ENCODE results near the gene PAM.
A peak's percentile ranks its signal among the peaks of the same experiment; 100 is the strongest.
"Not testable (repeated sequence)": the region's sequence is repeated elsewhere in the genome, so short reads cannot be mapped to it uniquely, and the experiment has no call there.

Gene PAM

DNA sequence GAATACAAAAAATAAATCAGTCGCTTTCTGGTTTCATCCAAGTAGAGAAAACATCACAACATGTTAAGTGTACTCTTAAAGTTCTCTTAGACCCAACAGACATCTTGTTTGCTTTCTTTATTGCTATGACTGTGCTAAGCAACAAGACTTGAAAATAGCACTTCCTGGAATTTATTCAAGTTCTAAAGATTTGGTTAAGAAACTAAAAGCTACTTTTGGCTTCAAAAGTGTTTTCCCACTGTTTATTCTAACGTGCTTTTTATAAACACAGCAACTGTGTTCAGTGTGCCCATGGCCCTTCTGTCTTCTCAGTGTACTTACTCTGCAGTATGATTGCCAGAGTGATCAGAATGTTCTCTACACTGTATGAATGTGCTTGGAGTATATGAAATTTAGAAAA lies 255.1 kb downstream of the PAM start:
- DNase-seq, result no peak

- DNase-seq, result peak; percentile 8 to 15
Observed at GRCh38 chr5:103013933-103014552, 258.9 kb downstream of the PAM start.

- DNase-seq, result no peak
Observed at GRCh38 chr5:103014983-103015382, 259.9 kb downstream of the PAM start.

DNA sequence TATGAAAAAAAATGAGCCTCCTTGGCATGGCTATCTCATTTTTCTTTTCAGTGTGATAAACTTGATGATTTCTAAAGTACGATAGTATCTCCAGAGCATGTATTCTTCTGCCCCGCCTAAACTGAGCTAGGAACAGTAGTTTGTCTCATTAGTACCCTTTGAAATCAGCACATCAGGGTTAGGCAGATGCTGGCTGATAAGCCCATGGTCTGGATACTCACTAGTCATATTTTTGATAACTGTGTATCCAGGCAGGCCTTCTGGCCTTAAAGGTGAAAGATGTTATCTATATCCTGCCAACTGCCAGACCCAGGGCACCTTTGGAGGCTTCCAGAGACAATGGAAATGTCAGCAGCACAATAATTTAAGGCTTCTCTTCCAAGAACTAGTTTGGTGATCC lies 261.1 kb downstream of the PAM start:
- no peak for DNase-seq

DNA sequence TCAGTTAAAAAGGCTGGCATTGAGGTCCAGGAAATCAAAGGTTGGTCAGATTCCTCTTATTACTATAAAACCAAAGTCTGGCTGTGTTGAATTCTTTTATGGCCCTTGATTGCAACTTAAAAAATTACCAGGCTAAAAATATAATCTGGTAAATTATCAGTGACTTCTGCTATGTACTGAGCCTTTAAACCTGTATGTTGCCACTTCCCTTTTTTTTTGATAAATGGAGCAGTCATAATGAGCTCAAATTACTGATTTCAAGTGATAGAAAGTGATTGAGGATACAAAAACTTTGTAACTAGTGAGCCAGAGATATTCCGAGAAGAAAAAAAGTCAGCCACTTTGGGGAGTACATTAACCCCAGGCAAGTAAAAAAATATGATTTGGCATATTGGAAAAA lies 264.7 kb downstream of the PAM start:
- peak in 1 of 2 experiments; percentile 12 for DNase-seq

- DNase-seq, result no peak
Observed at GRCh38 chr5:103021314-103021713, 266.2 kb downstream of the PAM start.

GRCh38 chr5:103027267-103027666 lies 272.2 kb downstream of the PAM start:
- no peak for DNase-seq

- DNase-seq, result peak; percentile 25 to 61
Observed at GRCh38 chr5:103031607-103032006, 276.5 kb downstream of the PAM start.

DNA sequence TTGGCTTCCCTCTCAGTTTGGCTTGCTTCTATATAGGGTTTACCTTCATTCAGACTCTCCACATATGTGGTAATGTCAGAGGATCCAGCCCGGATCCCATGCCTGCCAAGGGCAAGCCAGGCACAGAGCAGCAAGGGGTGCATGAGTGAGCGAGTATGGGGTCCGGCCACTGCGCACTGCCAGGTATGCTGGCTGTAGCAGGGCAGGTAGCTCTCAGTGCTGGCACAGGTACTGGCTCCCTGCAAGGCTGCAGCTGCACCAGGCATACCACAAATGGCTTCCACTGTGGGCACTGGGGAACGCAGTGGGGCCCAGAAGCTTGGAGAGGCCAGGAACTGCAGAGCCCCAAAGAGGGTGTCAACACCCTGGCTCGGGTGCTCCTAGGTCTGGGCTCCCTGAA lies 278.6 kb downstream of the PAM start:
- no peak for DNase-seq

DNA sequence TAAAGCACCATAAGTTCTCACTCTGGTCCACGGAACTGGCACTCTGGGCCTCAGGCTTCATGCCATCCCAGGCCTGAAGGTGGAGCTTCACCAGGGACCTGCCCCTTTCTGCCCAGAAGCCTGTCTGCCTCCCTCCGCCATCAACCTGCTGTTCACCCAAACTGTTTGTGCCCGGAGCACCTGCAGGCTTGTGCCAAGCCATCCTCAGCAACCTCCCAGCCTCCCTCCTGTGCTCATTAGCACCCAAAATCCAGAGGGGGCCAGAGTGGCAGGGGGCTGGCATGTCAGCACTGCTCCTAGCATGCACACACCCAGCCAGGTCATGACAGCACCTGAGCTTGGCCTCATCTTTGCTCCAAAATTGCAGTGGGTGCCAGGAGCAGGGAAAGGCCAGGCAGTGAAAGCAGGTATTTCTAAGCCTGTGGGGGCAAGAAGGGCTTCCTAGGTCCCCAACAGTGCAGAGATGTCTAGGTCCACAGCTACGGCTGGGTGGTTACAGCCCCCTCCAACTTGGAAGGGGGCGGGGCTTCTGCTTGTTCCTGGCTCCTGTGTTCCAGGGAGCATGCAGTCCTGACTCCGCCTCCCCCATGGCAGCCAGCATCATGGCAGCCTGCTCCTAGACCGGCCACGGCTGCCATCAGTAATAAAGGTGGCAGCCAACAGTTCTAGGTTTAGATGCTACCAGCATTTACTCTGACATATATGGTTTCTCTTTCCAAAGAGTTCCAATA lies 279.7 kb downstream of the PAM start:
- no peak for DNase-seq

GRCh38 chr5:103035701-103036100 lies 280.6 kb downstream of the PAM start:
- no peak for DNase-seq

DNA sequence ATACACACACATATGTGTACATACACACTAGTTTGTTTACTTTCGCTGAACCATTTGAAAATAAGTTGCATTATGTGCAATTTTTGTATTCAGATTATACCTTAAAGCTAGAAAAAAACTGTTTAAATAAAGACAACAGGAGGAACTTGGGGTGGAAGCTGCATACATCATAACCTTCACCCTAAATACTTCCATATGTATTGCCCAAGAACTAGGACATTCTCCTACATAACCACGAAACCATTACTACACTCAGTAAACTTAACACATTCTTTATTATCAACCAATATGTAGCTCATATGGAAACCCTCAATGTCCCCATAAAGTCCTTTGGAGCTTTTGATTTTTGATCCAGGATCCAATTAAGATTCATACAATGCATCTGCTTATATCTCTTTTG lies 281.5 kb downstream of the PAM start:
- DNase-seq, result no peak

- DNase-seq, result peak in 1 of 2 experiments; percentile 40
Observed at GRCh38 chr5:103037673-103038455, 282.8 kb downstream of the PAM start.

DNA sequence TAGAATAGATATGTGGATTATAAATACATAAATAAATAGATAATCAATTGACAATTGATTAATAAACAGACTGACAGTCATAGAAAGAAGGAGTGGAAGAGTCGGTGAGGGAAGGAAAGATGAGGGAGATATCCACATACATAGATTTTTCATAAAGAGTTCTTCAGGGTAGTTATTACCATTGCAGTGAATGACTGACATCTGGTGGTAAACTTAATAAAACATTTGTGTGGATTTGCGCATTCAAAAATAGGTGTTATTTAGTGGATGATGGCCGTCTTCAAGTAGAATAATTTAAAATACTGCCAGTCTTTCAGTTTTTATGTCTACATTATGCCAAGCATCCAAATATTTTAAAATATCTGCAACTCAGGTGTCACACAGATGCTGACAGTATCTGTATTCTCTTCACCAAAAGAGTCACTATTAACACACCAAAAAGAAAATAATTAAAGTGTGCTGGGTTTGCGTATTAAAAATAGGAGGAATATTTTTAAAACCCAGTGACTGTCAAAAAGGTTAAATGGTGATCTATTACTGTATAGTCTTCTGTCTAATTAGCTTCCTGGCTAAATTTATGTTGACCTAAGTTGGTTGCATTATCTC lies 286.1 kb downstream of the PAM start:
- peak; percentile 63 to 78 for DNase-seq

GRCh38 chr5:103046706-103047105 lies 291.6 kb downstream of the PAM start:
- DNase-seq, result not testable (repeated sequence)

DNA sequence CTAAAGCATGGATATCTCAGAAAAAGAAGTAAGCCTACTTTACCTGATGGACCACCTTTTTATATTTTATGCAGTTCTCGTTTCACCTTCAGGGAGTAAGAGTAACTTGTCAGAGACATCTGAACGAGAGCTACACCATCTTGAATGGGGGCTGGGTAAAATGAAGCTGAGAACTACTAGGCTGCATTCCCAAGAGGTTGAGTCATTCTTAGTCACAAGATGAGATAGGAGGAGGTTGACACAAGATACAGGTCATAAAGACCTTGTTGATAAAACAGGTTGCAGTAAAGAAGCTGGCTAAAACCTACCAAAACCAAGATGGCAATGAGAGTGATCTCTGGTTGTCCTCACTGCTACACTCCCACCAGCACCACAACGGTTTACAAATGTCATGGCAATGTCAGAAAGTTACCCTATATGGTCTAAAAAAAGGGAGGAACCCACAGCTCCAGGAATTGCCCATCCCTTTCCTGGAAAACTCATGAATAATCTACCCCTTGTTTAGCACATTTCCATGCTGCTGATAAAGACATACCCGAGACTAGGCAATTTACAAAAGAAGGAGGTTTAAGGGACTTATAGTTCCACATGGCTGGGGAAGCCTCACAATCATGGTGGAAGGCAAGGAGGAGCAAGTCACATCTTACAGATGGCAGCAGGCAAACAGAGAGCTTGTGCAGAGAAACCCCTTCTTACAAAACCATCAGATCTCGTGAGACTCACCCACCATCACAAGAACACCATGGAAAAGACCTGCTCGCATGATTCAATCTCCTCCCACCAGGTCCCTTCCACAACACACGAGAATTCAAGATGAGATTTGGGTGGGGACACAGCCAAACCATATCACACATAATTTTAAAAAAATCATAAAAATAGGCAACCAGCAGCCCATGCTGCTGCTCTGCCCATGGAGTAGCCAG lies 302.4 kb downstream of the PAM start:
- no peak for DNase-seq

DNA sequence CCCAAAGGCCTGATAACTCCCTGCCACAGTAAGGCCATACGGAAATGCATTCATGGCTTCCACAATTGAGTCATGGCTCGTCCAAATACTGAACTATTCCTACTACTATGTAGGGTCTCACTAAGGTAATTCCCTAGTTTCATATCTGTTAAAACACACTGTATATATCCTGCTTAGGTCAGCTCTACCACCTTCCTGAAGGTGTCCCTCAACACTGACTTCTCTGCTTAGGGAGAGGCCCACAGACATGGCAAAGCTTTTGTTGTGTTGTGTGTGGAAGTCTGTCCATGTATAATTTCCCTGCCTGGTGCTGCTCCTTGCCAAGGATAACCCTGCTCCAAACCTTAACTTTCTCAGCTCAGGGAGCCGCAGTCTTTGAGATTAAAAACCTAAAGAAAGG lies 304.4 kb downstream of the PAM start:
- DNase-seq, result no peak

- DNase-seq, result no peak
Observed at GRCh38 chr5:103060424-103060954, 305.4 kb downstream of the PAM start.

DNA sequence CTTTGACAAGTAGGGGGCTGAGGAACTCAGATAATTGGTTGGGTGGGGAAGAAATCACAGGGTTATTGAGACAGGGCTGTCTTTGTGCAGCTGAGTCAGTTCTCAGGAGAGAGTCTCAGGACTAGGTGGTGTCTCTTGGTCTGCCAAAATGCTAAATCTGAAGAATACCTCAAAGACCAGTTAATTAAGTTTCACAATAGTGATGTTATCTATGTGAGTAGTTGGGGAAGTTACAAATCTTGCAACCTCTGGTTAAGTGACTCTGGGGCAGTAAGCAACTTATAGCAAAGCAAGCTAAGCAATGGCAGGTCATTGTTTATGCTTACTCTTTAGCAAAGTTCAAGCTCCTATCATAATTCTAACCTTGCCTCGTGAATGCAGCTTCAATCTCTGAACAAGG lies 311.2 kb downstream of the PAM start:
- no peak for DNase-seq

DNA sequence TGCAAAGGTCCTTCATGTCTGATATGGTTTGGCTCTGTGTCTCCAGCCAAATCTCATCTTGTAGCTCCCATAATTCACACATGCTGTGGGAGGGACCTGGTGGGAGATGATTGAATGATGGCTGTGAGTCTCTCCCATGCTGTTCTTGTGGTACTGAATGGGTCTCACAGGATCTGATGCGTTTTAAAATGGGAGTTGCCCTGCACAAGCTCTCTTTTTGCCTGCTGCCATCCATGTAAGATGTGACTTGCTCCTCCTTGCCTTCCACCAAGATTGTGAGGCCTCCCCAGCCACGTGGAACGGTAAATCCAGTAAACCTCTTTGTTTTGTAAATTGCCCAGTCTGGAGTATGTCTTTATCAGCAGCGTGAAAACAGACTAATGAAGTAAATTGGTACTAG lies 318.4 kb downstream of the PAM start:
- not testable (repeated sequence) for DNase-seq

DNA sequence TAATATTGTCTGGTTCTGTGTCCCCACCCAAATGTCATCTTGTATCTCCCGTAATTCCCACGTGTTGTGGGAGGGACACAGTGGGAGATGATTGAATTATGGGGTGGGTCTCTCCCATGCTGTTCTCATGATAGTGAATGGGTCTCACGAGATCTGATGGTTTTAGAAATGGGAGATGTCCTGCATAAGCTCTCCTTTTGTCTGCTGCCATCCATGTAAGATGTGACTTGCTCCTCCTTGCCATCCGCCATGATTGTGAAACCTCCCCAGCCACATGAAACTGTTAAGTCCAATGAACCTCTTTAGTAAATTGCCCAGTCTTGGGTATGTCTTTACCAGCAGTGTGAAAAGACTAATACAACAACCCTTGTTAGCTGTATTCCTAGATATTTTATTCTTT lies 320.3 kb downstream of the PAM start:
- DNase-seq, result no peak
